Small intestine (tissue), 7 donors: ENCODE data around the gene ULBP3. TPM values are rescaled to one million over a fixed set of nuclear protein-coding genes. Genes with fewer than 3 reads are reported as not detected.
A peak's percentile ranks its signal among the peaks of the same experiment; 100 is the strongest.
"Not testable (repeated sequence)": the region's sequence is repeated elsewhere in the genome, so short reads cannot be mapped to it uniquely, and the experiment has no call there.

ENCODE experiments used
- DNase-seq, 2 donors: peaks; one replicate each; pipeline versions ENCODE4 v3.0.0 to v3.0.0-alpha.2; 2013
- FAIRE-seq: peaks from 2 replicates; lab custom pipeline; 2012; peaks lifted over from hg19 to GRCh38; lab: Jason Lieb, UNC
- H3K27ac ChIP-seq, 3 donors: one replicate each; pipeline ENCODE4 v1.5.1; 2013; ENCODE audit warnings: low read length in 2 of 3, mild to moderate bottlenecking in 2 of 3, control low read depth in 1 of 3, inconsistent platforms in 1 of 3, low read depth in 1 of 3, moderate library complexity in 1 of 3
- H3K27me3 ChIP-seq, 3 donors: one replicate each; pipeline ENCODE4 v1.6.1; 2013; ENCODE audit warnings: low read length in 3 of 3, inconsistent platforms in 1 of 3; ENCODE audit not compliant: control insufficient read depth in 3 of 3, insufficient read depth in 3 of 3
- H3K36me3 ChIP-seq, 3 donors: one replicate each; pipeline ENCODE4 v1.6.1; 2013; ENCODE audit warnings: low read length in 3 of 3, inconsistent platforms in 1 of 3, low read depth in 1 of 3, mild to moderate bottlenecking in 1 of 3, moderate library complexity in 1 of 3; ENCODE audit not compliant: control insufficient read depth in 3 of 3, insufficient read depth in 2 of 3
- H3K4me1 ChIP-seq, 3 donors: one replicate each; pipeline ENCODE4 v1.6.1; 2013; ENCODE audit warnings: low read length in 2 of 3, inconsistent platforms in 1 of 3, low read depth in 1 of 3, mild to moderate bottlenecking in 1 of 3, moderate library complexity in 1 of 3; ENCODE audit not compliant: control insufficient read depth in 3 of 3, insufficient read depth in 2 of 3
- H3K4me3 ChIP-seq, 3 donors: one replicate each; pipeline ENCODE4 v1.5.1; 2013; ENCODE audit warnings: low read length in 3 of 3, control low read depth in 1 of 3, inconsistent platforms in 1 of 3, low read depth in 1 of 3, mild to moderate bottlenecking in 1 of 3, moderate library complexity in 1 of 3
- H3K9me3 ChIP-seq, 2 donors: one replicate each; pipeline ENCODE4 v1.6.1; 2013; ENCODE audit warnings: low read depth in 1 of 2, low read length in 1 of 2; ENCODE audit not compliant: control insufficient read depth in 2 of 2, insufficient read depth in 1 of 2
- WGBS, 3 donors: extraction: QIAGEN DNeasy Blood & Tissue Kit; methylation state at CpG; one replicate each; pipeline ENCODE4 v1.1.7; 2013; 5-methylcytosine and 5-hydroxymethylcytosine counted together
- polyA plus RNA-seq, 4 donors: library from polyadenylated mRNA; stranded (reverse) in 3 of 4; unstranded in 1 of 4; fragments of 200-250 nt in 3 of 4; fragments of 120-200 nt in 1 of 4; gene quantifications; one replicate each; pipeline versions ENCODE4 v1.2.1 to v1.2.3, GENCODE V29; 2013
- donor health status: healthy with polysubstance abuse.
- donor health status: control.
- donor health status: control.
- donor health status: Bipolar disorder and iron deficiency.
- donor health status: healthy.

Gene ULBP3
- polyA plus RNA-seq, 4 donors: 1.4 to 2.2 TPM; not detected in 2

DNA sequence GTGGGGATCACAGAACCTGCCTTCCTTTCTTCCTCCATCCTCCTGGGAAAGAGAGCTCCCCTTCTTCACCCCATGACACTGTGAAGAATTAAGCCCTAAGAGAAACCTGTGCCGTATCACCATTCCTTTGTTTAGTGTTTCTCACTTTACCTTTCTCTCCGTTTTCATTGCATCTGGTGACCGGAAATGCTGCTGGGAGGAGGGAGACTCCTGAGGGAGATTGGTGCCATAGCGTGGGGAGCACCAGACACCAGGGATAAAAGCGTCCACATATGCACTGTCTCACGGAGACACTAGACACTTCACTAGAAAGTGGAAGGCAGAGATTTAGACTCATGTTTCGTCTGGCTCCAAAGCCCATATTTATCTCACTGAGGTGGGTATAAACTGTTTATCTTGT lies 15.5 kb upstream of the ULBP3 start:
- Histone ChIP-seq H3K4me1 (no peaks in the 10 kb centered on the region), H3K9me3 (no peaks in the 10 kb centered on the region), H3K27me3 (peaks cover 0 to 2% (median 0%) of the 10 kb centered on the region in 3 donors), H3K4me3 (no peak overlapping the region), H3K27ac (no peak overlapping the region), H3K36me3 (no peaks in the 10 kb centered on the region)
- FAIRE-seq: no peak
- no peak for DNase-seq
- 73 to 85% (median 80%) methylated on average over 7 of the region's 7 CpGs for whole genome bisulfite sequencing, 3 donors

DNA sequence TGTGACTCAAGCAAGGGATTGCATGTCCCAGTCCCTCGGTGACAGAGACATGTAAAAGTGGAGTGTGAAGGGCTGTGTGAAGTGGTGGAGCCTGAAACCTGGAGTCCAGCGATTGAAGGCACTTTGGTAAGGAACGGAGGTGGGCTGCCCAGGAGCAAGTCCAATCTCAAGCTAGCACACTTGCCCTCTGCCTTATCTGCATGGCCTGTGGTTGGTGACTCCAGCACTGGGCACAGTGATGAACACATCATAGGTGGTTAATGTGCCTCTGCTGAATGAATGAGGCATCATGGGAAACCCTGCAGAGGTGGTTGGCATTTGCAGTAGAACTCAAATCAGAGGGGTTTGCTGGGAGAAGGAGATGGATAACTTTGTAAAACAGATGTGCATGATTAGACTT lies 14.9 kb upstream of the ULBP3 start:
- H3K9me3 ChIP-seq: no peaks in the 10 kb centered on the region
- no peak for FAIRE-seq
- DNase-seq: no peak
- no peaks in the 10 kb centered on the region for H3K4me1 ChIP-seq
- no peaks in the 10 kb centered on the region for H3K36me3 ChIP-seq
- H3K4me3 ChIP-seq: no peak overlapping the region
- WGBS, 3 donors: 86 to 96% (median 91%) methylated on average over 3 of the region's 3 CpGs
- no peak overlapping the region for H3K27ac ChIP-seq
- peaks cover 0 to 2% (median 0%) of the 10 kb centered on the region in 3 donors for H3K27me3 ChIP-seq

DNA sequence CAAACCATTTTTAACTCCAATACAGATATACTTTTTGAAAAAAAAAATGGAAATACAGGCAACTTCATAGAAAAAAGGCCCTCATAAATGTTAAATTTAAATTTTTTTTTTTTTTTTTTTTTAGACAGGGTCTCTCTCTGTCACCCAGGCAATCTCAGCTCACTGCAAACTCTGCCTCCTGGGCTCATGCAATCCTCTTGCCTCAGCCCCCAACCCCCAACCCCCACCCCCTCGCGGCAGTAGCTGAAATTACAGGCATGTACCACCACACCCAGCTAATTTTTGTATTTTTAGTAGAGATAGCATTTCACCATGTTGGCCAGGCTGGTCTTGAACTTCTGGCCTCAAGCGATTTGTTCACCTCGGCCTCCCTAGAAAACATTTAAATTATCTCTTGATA lies 12.8 kb upstream of the ULBP3 start:
- WGBS, 3 donors: 62 to 77% (median 74%) methylated on average over 4 of the region's 4 CpGs
- Histone ChIP-seq H3K36me3 (no peaks in the 10 kb centered on the region), H3K4me1 (no peaks in the 10 kb centered on the region), H3K9me3 (no peaks in the 10 kb centered on the region), H3K27me3 (no peaks in the 10 kb centered on the region), H3K4me3 (no peak overlapping the region), H3K27ac (no peak overlapping the region)
- FAIRE-seq (no peak), DNase-seq (no peak)

DNA sequence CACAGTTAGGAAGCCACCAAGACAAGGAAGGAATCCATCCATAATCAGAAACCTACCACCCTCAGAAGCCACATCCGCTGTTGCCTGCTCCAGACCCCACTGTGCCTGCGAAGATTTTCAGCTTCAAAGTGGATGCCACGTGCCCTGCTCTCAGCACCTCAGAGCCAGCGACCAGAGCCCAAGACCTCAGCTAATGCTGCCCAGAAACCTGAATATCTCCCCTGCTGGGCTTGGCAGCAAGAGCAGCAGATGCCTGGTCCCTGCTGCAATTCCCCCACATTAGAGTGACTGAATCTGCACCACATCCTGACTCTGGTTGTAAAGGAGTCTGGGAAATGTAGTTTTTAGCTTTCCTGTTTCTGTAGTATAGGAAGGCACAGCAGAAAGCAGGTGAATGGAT lies 10.7 kb upstream of the ULBP3 start:
- Histone ChIP-seq H3K36me3 (no peaks in the 10 kb centered on the region), H3K27me3 (no peaks in the 10 kb centered on the region), H3K4me3 (no peak overlapping the region), H3K9me3 (no peaks in the 10 kb centered on the region), H3K4me1 (no peaks in the 10 kb centered on the region), H3K27ac (no peak overlapping the region)
- FAIRE-seq: no peak
- 78 to 91% (median 80%) methylated on average over 4 of the region's 4 CpGs for WGBS, 3 donors
- no peak for DNase-seq

DNA sequence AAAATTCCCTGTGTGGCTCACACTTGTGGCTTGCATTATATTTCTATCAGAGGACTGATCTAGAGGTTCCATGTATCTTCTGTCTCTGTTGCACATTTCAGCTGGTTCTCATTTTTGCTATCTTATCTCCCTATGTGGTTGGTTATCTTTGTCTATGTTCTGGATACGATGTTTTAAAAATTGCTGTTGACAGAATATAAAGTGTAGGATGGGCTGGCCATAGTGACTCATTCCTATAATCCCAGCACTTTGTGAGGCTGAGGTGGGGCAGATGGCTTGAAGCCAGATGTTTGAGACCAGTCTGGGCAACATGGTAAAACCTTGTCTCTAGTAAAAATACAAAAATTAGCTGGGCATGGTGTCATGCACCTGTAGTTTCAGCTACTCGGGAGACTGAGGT lies 9.9 kb upstream of the ULBP3 start:
- H3K4me3 ChIP-seq: no peak overlapping the region
- H3K36me3 ChIP-seq: no peaks in the 10 kb centered on the region
- no peaks in the 10 kb centered on the region for H3K27me3 ChIP-seq
- H3K9me3 ChIP-seq: no peaks in the 10 kb centered on the region
- 31 to 59% (median 39%) methylated on average over 2 of the region's 2 CpGs for WGBS, 3 donors
- FAIRE-seq (peak; percentile 73), DNase-seq (peak in 1 of 2 donors; percentile 33)
- H3K27ac ChIP-seq: no peak overlapping the region
- no peaks in the 10 kb centered on the region for H3K4me1 ChIP-seq

DNA sequence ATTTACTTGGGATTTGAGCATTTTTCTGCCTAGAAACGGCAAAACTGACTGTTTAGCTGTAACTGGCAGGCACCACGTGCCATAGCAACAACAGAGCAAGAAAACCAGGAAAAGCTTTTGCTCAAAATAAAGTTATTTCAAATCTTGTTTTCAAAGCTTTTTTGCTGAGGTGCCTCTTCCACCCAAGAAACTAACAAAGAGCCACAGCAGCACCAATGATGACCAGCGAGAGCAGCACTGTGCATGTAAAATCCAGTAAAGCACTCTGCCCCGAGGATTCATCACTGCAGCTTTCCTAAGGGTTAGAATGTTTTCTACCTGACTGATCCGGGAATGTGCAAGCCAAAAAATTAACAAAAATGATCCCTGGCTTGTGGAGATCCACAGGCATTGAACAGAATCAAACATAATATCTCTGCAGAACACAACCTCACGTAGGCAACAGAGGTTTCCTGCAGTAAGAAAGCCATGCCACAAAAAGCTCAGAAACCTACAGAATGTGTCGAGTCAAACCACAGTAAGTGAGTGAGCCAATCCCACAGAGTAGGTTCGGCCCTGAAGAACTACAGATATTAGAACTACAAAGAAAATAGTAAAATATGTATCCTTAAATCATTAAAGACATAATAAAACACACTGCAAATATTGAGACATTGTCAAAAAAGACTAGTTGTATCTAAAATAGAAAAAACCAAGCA lies 7.4 kb upstream of the ULBP3 start:
- FAIRE-seq (no peak), DNase-seq (no peak)
- H3K4me1 ChIP-seq: peaks cover 0 to 6% (median 2%) of the 10 kb centered on the region in 3 donors
- no peak overlapping the region for H3K27ac ChIP-seq
- H3K27me3 ChIP-seq: no peaks in the 10 kb centered on the region
- H3K9me3 ChIP-seq: no peaks in the 10 kb centered on the region
- H3K36me3 ChIP-seq: no peaks in the 10 kb centered on the region
- 57 to 76% (median 68%) methylated on average over 8 of the region's 8 CpGs for WGBS, 3 donors
- no peak overlapping the region for H3K4me3 ChIP-seq

DNA sequence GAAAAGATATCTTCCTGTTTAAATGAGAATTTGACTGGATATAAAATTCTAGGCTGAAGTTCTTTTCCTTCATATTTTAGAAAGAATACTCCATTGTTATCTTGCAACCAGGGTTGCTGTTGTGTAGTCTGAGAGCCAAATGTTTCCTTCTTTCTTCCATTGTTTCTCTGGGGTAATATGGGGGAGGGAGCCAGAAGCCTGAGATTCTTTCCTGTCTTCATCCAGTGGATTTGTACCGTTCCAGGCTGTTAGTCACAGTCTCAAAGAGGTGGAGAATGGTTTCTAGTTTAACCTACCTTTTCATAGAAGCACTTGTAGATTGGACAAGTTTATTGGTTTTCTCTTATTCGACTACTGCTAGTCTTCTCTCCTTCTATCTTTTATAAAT lies 6.1 kb upstream of the ULBP3 start:
- H3K4me1 ChIP-seq: peaks cover 0 to 6% (median 2%) of the 10 kb centered on the region in 3 donors
- DNase-seq (no peak), FAIRE-seq (no peak)
- H3K4me3 ChIP-seq: no peak overlapping the region
- WGBS, 3 donors: 17 to 57% (median 52%) methylated on average over 2 of the region's 2 CpGs
- H3K27ac ChIP-seq: no peak overlapping the region
- no peaks in the 10 kb centered on the region for H3K27me3 ChIP-seq
- no peaks in the 10 kb centered on the region for H3K36me3 ChIP-seq
- no peaks in the 10 kb centered on the region for H3K9me3 ChIP-seq

DNA sequence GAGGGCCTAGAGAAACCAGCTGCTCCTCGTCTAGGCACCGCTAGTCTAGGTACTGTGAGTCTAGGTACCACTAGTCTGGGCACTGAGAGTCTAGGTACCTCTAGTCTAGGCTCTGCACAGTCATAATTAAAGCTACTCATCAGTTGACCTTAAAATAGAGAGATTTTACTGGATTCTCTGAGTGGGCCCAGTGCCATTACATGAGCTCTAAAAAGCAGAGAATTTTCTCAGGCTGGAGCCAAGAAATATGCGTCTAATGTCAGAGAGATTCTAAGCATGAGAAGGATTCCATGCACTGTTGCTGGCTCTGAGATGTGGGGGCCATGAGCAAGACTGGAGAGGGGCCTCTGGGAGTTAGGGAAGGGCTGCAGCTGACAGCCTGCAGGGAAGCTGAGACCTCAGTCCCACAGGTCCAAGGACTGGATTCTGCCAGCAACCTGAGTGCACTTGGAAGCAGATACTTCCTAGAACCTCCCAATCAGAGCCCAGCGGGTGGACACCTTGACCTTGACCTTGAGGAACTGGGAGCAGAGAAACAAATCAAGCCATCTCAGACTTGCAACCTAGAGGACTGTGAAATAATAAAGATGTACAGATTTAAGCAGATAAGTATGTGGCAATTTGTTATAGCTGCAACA lies 5.6 kb upstream of the ULBP3 start:
- H3K36me3 ChIP-seq, H3K4me1 ChIP-seq, FAIRE-seq, H3K27ac ChIP-seq, H3K27me3 ChIP-seq, H3K9me3 ChIP-seq, H3K4me3 ChIP-seq, DNase-seq: not testable (repeated sequence)
- WGBS, 3 donors: 76 to 81% (median 79%) methylated on average over 4 of the region's 4 CpGs
